GM13977 (cell line): ENCODE measurements around the gene SVOP.
"Not testable (repeated sequence)": the region's sequence is repeated elsewhere in the genome, so short reads cannot be mapped to it uniquely, and the experiment has no call there.

ENCODE experiments used
- DNase-seq: peaks from one replicate; pipeline ENCODE4 v3.0.0; 2012; ENCODE audit warnings: low spot score
- in situ Hi-C: fragments of 300-500 bp; cut with MboI; formaldehyde crosslinking; loops from one replicate; pipeline ENCODE4 v1.12.0; 2022; ENCODE audit warnings: low sequenced_read_pairs, low pct_unique_long_range_greater_than_20kb, mixed read lengths, inconsistent platforms; ENCODE audit not compliant: unreplicated experiment
- TF ChIP-seq, protein P1 (sequence below): IDR thresholded peaks from 2 replicates; pipeline ENCODE4 v1.5.1; 2012; ENCODE audit warnings: mild to moderate bottlenecking, control low read depth; ENCODE audit not compliant: insufficient read depth; ENCODE audit errors: extremely low read depth, missing control alignments

Gene SVOP

DNA sequence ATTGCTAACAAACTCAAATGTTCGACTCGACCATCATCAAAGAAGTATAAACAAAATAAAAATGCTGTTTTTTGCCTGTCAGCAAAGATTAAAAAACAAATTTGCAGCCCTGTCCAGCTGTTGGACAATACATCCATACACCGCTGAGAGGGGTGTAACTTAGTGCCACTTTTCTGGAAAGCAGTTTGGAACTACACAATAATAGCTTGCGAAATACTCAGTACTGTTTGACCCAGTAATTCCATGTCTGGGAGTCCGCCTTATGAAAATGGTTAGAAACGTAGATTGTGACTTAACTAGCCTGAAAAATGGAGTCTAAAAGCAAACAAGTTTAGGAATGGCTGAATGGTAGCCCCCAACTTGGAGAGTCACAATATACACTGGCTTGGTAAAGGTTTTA is 37.9 kb upstream of the SVOP start:
- TF ChIP-seq, protein P1, sequence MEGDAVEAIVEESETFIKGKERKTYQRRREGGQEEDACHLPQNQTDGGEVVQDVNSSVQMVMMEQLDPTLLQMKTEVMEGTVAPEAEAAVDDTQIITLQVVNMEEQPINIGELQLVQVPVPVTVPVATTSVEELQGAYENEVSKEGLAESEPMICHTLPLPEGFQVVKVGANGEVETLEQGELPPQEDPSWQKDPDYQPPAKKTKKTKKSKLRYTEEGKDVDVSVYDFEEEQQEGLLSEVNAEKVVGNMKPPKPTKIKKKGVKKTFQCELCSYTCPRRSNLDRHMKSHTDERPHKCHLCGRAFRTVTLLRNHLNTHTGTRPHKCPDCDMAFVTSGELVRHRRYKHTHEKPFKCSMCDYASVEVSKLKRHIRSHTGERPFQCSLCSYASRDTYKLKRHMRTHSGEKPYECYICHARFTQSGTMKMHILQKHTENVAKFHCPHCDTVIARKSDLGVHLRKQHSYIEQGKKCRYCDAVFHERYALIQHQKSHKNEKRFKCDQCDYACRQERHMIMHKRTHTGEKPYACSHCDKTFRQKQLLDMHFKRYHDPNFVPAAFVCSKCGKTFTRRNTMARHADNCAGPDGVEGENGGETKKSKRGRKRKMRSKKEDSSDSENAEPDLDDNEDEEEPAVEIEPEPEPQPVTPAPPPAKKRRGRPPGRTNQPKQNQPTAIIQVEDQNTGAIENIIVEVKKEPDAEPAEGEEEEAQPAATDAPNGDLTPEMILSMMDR: no peak
- DNase-seq: no peak
- in situ Hi-C loops: no loop called here

DNA sequence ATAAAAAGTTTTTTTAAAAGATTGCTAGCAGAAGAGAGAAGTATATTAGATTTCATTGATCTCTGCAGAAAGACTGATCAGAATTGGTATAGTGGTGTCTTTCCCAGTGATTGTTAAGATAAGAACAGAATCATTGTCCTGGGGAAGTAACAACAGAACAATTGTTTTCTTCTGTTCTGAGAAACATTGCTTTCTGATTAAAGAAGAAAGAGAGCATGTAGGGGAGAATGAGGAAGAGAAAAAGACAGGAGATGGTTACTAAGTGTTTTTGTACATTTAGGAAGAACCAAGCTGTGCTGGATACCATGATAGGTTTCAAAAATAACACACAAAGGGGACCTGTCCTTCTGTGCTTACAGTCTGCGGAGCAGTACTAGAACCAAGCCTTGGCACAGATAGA is 36.5 kb upstream of the SVOP start:
- in situ Hi-C loops: no loop called here
- TF ChIP-seq, protein P1: no peak
- no peak for DNase-seq

DNA sequence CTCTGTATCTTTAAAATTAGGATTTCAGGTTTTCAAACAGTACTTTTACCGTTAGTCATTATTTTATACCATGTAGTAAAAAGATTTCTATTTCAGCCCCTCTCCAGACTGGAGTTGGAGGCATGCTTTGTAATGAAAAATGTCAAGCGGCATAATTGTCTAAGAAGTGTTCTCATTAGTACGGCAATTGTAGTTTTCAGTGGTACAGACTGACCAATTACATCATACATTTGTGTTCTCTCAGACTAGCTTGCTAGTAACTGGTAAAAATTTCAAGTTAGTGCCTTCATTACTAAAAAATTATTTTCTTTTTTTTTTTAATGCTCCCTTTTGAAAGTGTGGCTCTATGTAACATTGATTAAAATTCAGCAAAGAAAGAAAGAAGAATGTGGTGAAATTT is 36.0 kb upstream of the SVOP start:
- in situ Hi-C loops: no loop called here
- TF ChIP-seq, protein P1: no peak
- DNase-seq: no peak

DNA sequence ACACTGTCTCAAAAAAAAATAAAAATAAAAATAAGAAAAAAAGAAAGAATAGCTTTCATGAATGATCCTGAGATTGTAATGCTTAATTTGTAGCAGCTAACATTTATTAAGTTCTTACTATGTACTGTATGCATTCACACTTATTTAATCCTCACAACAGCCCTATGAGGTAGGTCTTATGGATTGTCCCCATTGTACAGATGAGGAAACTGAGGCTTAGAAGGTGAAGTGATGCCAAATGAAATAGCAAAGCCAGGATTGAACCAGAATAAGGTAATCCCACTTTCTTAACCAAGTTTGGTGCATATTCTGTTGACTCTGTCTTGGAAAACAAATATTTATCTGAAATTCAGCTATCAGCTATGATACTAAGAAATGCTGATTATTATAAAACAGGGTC is 33.7 kb upstream of the SVOP start:
- in situ Hi-C loops: no loop called here
- no peak for DNase-seq

DNA sequence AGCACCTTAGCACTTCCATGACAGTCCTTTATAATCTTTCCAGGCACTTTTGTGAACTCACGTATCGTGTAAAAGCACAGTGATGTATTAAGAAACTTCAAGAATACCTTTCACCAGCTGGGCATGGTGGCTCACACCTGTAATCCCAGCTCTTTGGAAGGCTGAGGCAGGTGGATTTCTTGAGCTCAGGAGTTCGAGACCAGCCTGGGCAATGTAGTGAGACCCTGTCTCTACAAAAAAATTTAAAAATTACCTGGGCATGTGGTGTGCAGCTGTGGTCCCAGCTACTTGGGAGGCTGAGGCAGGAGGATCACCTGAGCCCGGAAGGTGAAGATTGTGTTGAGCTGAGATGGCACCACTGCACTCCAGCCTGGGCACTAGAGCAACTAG is 33.3 kb upstream of the SVOP start:
- in situ Hi-C loops: not testable (repeated sequence)

More for the DNA sequence above, 33.7 kb upstream of the SVOP start:
- TF ChIP-seq, protein P1: no peak

DNA sequence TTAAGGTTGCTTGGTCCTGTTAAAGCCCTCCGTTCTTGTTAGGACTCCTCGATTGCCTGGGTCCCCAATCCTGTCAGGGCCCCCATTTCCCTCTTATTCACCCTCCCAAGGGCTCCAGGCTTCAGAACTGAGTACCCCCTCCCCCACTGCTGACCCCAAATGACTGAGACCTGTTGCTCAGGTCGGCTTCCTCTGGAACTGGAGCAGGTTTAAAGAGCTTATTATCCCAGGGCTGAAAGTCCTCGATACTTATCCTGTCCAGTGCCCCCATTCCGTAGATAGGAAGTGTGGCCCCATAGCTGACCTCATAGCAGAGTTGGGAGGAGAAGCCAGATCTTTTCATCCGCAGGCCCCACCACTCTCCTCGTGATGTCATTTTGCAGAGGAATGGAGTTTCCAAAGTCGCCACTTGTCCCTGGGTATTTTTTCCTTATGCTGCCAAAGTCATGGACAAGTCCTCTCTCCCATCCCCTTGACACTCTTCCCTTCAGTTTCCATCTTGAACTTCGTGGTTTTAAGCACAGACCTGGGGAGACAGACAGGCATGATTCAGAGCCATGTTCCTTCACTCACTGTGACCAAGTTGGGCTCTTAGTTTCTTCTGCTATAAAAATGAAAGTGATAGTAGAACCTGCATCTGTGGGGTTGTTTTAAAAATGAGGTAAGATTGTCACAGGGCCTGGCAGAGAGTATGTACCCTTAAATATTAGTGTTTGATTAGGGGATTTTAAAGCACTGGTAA is 32.7 kb upstream of the SVOP start:
- in situ Hi-C loops: no loop called here
- TF ChIP-seq, protein P1: no peak
- peak; percentile 78 for DNase-seq

More for the DNA sequence above, 33.3 kb upstream of the SVOP start:
- DNase-seq: not testable (repeated sequence)

DNA sequence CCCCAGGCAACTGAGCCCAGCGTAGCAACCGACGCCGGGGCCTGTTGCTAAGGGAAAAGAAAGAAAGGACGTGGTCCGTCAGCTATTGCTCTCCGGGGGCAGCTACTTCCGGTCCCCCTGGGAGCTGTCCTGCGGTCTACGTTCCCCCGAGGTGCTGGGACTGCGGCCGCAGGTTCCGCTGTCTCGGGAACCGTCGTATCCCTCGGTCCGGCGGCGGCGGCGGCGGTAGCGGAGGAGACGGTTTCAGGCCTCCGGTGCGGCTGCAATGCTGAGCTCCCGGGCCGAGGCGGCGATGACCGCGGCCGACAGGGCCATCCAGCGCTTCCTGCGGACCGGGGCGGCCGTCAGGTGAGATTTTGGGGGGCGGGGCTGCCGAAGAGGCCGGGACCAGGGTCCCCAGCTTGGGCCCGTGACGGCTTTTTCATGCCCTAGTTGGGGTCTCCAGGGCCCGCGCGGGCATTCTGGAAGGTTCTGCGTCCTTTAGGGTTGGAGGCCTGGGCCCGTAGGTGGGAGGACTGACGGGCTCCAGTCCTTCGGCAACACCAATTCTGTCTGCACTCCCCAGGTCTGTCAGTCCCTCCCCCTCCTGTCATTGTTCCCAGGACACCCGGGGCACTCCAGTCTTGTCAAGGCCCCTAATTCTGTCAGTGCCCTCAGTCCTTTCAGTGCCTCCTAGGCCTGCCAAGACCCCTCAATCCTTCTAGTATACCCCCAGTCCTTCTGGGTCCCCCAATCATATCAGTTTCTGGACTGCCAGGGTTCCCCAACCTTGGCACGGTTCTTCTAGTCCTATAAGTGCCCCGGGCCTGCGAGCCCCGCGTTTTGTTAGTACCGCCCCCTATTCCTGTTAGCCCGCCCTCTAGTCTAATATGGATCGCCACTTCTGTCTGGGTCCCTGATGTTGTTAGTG is 31.8 kb upstream of the SVOP start, which contains the start of gene USP30:
Gene USP30, plus strand, starts transcription at position 163 of the 910 bp plus-strand sequence. Its CDS starts 103 bp downstream, at position 266.
- DNase-seq: peak; percentile 90
- TF ChIP-seq, protein P1: peak; percentile 9
- in situ Hi-C loops: no loop called here
